ENCODE results near the gene THAP8.

GRCh38 chr19:36030264-36031148 is 23.6 kb downstream of the THAP8 start:
- TF ChIP-seq EZH2phosphoT487 (IDR thresholded peaks at IDR 0.05), result no peak
- TF ChIP-seq CTCF (IDR thresholded peaks at IDR 0.05), result no peak
- TF ChIP-seq EZH2 (IDR thresholded peaks at IDR 0.05), result no peak

Measured in neural progenitor cell (in vitro differentiated cells).